ENCODE measurements around the gene PRR13.

Gene PRR13

DNA sequence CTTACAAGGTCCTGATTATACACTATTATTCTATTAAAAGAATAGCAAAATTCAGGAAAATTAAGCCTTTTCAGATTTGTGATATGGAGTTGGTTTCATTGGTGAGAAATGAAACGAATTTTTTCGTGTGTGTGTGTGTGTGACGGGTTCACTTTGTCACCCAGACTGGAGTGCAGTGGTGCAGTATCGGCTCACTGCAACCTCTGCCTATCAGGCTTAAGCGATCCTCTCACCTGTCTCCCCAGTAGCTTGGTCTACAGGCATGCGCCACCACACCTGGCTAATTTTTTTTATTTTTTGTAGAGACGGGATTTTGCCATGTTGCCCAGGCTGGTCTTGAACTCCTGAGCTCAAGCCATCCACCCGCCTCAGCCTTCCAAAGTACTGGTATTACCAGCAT, 20.1 kb downstream of the PRR13 start:
- Histone ChIP-seq H3K27me3 (ENCODE audit: low read length) (no peaks in the 10 kb centered on the region), H3K9me3 (ENCODE audit: insufficient read depth, low read length) (no peaks in the 10 kb centered on the region), H3K9ac (ENCODE audit: low read length) (no peak overlapping the region), H3K27ac (ENCODE audit: low read depth, low read length) (no peak overlapping the region), H3F3A (ENCODE audit: insufficient read depth) (peaks cover 27% of the 10 kb centered on the region), H3K9me2 (replicated peaks; ENCODE audit: insufficient read depth, low read length) (no peaks in the 10 kb centered on the region), H3K79me2 (ENCODE audit: insufficient read depth, low read length) (peaks cover 73% of the 10 kb centered on the region), H3K36me3 (ENCODE audit: low read length) (peaks cover 85% of the 10 kb centered on the region), H3K4me3 (ENCODE audit: insufficient read depth, low read length, poor library complexity, severe bottlenecking) (no peak overlapping the region), H4K20me1 (ENCODE audit: low read depth, low read length) (peaks cover 43% of the 10 kb centered on the region), H3K4me2 (ENCODE audit: low read depth, low read length, poor library complexity, severe bottlenecking) (no peak overlapping the region), H2AFZ (ENCODE audit: low read depth, low read length, severe bottlenecking) (no peak overlapping the region)
- TF ChIP-seq EZH2phosphoT487 (conservative IDR thresholded peaks at IDR 0.05; ENCODE audit: low read length) = no peak
- TF ChIP-seq, protein P1, sequence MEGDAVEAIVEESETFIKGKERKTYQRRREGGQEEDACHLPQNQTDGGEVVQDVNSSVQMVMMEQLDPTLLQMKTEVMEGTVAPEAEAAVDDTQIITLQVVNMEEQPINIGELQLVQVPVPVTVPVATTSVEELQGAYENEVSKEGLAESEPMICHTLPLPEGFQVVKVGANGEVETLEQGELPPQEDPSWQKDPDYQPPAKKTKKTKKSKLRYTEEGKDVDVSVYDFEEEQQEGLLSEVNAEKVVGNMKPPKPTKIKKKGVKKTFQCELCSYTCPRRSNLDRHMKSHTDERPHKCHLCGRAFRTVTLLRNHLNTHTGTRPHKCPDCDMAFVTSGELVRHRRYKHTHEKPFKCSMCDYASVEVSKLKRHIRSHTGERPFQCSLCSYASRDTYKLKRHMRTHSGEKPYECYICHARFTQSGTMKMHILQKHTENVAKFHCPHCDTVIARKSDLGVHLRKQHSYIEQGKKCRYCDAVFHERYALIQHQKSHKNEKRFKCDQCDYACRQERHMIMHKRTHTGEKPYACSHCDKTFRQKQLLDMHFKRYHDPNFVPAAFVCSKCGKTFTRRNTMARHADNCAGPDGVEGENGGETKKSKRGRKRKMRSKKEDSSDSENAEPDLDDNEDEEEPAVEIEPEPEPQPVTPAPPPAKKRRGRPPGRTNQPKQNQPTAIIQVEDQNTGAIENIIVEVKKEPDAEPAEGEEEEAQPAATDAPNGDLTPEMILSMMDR (IDR thresholded peaks at IDR 0.05; ENCODE audit: insufficient read depth, low read length, poor library complexity, severe bottlenecking) = no peak

DNA sequence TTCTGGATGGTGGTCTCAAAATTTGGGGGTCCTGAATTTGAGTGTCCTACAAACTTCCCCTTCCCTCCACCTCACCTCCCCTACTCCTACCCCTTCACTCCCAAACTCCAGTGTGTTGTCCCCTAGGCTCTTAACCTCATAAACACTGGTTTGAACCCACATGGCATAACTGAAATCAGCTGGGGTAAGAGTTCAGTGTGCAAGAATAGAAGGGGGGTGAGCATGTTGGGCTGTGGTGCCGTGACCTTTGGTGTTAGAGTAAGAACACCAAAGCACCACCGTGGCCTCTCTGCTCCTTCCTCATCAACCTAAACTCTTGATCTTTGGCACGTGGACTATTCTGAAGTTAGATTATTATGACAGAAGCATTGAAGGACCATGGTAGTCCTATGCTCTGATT, 21.4 kb downstream of the PRR13 start:
- H4K20me1 ChIP-seq (ENCODE audit: low read depth, low read length) = peaks cover 43% of the 10 kb centered on the region
- peaks cover 27% of the 10 kb centered on the region for H3F3A ChIP-seq (ENCODE audit: insufficient read depth)
- H3K9ac ChIP-seq (ENCODE audit: low read length) = no peak overlapping the region
- peaks cover 91% of the 10 kb centered on the region for H3K36me3 ChIP-seq (ENCODE audit: low read length)
- peaks cover 64% of the 10 kb centered on the region for H3K79me2 ChIP-seq (ENCODE audit: insufficient read depth, low read length)
- TF ChIP-seq, protein P1 (IDR thresholded peaks at IDR 0.05; ENCODE audit: insufficient read depth, low read length, poor library complexity, severe bottlenecking) = no peak
- no peak for TF ChIP-seq EZH2phosphoT487 (conservative IDR thresholded peaks at IDR 0.05; ENCODE audit: low read length)
- no peak overlapping the region for H3K4me3 ChIP-seq (ENCODE audit: insufficient read depth, low read length, poor library complexity, severe bottlenecking)
- H2AFZ ChIP-seq (ENCODE audit: low read depth, low read length, severe bottlenecking) = no peak overlapping the region
- H3K4me2 ChIP-seq (ENCODE audit: low read depth, low read length, poor library complexity, severe bottlenecking) = no peak overlapping the region
- no peak overlapping the region for H3K27ac ChIP-seq (ENCODE audit: low read depth, low read length)
- H3K9me3 ChIP-seq (ENCODE audit: insufficient read depth, low read length) = no peaks in the 10 kb centered on the region
- no peaks in the 10 kb centered on the region for H3K27me3 ChIP-seq (ENCODE audit: low read length)
- H3K9me2 ChIP-seq (replicated peaks; ENCODE audit: insufficient read depth, low read length) = no peaks in the 10 kb centered on the region

DNA sequence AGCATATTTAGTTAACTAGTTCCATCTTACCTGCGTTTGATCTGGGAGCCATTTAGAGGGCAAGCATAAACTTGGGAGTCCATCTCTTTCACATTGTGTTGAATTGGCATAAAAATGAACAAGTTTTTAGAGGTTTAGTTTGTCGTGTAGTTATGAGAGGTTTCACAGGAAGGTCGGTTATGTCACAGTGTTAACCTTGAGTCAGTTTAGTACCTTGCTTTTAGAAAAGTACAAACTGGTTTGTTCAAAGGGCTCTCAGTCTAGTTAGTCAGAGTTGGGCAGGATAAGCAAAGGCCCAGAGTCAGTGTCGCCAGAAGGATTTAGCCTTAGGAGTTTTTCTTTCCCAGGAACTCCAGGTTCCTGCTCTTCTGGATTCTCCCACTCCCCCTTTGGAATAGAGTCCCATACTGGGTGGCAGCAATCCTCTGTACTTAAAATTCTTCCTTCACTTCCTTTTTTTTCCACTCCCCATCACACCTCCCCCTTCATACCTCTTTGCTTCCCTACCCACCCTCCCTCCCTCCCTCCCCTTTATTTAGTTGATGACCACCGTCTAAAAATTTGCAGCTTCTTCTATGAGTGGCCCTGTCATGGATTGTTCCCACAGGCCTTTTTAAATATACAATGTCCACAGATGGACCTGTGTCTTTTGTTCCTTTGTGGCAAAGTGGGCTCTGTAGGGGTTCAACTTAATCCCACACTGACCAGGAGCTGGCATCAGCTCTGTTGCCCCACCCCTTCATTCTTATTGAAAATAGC, 22.4 kb downstream of the PRR13 start:
- Histone ChIP-seq H3K4me2 (ENCODE audit: low read depth, low read length, poor library complexity, severe bottlenecking) (no peak overlapping the region), H4K20me1 (ENCODE audit: low read depth, low read length) (peaks cover 42% of the 10 kb centered on the region)

More for the DNA sequence above, 22.4 kb downstream of the PRR13 start:
- Histone ChIP-seq H3K79me2 (ENCODE audit: insufficient read depth, low read length) (peaks cover 56% of the 10 kb centered on the region), H3K9ac (ENCODE audit: low read length) (no peak overlapping the region), H2AFZ (ENCODE audit: low read depth, low read length, severe bottlenecking) (no peak overlapping the region), H3K4me3 (ENCODE audit: insufficient read depth, low read length, poor library complexity, severe bottlenecking) (no peak overlapping the region), H3F3A (ENCODE audit: insufficient read depth) (peaks cover 27% of the 10 kb centered on the region), H3K9me3 (ENCODE audit: insufficient read depth, low read length) (no peaks in the 10 kb centered on the region), H3K9me2 (replicated peaks; ENCODE audit: insufficient read depth, low read length) (no peaks in the 10 kb centered on the region), H3K27ac (ENCODE audit: low read depth, low read length) (no peak overlapping the region), H3K36me3 (ENCODE audit: low read length) (peaks cover 90% of the 10 kb centered on the region), H3K27me3 (ENCODE audit: low read length) (no peaks in the 10 kb centered on the region)
- no peak for TF ChIP-seq EZH2phosphoT487 (conservative IDR thresholded peaks at IDR 0.05; ENCODE audit: low read length)
- TF ChIP-seq, protein P1 (IDR thresholded peaks at IDR 0.05; ENCODE audit: insufficient read depth, low read length, poor library complexity, severe bottlenecking) = no peak
